ENCODE results near the gene RASA3.

DNA sequence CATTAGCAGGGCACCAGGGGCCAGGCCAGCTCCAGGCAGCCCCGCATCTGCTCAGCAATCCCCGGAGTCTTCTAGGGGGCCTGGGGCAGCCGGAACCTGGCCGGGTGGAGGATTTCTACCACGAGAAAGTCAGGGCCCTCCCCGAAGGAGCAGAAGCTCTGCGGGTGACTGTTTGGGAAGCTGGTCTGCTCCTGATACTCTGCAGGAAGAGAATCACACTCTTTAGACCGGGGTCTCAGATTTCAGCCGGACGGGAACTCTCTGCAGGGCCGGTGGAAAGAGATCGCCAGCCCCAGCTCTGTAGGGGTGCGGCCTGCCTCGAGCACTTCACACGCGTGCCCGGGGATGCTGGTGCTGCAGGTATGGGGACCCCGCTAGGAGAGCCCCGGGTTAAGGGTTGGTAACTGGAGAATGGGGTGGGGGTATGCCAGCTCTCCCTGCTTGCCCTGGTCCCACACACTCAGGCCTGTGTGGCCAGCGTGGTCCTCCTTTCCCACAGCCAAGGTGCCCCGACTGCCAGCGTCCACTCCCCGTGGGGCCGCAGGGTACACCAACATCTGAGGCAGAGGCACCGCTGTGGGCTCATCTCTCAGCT is 20.1 kb downstream of the RASA3 start:
- TF ChIP-seq, protein P1, sequence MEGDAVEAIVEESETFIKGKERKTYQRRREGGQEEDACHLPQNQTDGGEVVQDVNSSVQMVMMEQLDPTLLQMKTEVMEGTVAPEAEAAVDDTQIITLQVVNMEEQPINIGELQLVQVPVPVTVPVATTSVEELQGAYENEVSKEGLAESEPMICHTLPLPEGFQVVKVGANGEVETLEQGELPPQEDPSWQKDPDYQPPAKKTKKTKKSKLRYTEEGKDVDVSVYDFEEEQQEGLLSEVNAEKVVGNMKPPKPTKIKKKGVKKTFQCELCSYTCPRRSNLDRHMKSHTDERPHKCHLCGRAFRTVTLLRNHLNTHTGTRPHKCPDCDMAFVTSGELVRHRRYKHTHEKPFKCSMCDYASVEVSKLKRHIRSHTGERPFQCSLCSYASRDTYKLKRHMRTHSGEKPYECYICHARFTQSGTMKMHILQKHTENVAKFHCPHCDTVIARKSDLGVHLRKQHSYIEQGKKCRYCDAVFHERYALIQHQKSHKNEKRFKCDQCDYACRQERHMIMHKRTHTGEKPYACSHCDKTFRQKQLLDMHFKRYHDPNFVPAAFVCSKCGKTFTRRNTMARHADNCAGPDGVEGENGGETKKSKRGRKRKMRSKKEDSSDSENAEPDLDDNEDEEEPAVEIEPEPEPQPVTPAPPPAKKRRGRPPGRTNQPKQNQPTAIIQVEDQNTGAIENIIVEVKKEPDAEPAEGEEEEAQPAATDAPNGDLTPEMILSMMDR (IDR thresholded peaks at IDR 0.05): no peak
- TF ChIP-seq POLR2A (IDR thresholded peaks at IDR 0.05) (no peak), POLR2AphosphoS5 (IDR thresholded peaks at IDR 0.05) (no peak)
